GM18861 (cell line): ENCODE data around the gene SAMHD1.
A peak's percentile ranks its signal among the peaks of the same experiment; 100 is the strongest.
"Not testable (repeated sequence)": the region's sequence is repeated elsewhere in the genome, so short reads cannot be mapped to it uniquely, and the experiment has no call there.

Source experiments
- ATAC-seq: cut with Tn5 transposase; IDR thresholded peaks from one replicate; pipeline ENCODE4 v1.9.1; 2021; ENCODE audit not compliant: unreplicated experiment

Gene SAMHD1

GRCh38 chr20:36875702-36876472 lies 75.6 kb downstream of the SAMHD1 start, which contains the start of gene TLDC2:
TLDC2 (plus strand) TSS chr20:36876138; CDS start chr20:36876175, 37 bp downstream.
- no peak for ATAC-seq

DNA sequence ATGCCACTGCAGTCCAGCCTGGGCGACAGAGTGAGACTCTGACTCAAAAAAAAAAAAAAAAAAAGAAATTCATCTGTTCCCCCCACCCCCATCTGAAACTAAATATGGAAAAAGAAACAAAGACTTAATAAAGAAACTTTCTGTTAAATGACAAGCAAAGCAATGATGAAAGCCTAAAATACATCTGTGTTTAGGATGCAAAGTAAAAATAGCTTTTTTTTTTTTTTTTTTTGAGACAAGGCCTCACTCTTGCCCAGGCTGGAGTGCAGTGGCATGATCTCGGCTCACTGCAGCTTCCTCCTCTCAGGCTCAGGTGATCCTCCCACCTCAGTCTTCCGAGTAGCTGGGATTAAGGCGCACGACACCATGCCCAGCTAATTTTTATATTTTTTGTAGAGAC lies 76.4 kb downstream of the SAMHD1 start:
- not testable (repeated sequence) for ATAC-seq

DNA sequence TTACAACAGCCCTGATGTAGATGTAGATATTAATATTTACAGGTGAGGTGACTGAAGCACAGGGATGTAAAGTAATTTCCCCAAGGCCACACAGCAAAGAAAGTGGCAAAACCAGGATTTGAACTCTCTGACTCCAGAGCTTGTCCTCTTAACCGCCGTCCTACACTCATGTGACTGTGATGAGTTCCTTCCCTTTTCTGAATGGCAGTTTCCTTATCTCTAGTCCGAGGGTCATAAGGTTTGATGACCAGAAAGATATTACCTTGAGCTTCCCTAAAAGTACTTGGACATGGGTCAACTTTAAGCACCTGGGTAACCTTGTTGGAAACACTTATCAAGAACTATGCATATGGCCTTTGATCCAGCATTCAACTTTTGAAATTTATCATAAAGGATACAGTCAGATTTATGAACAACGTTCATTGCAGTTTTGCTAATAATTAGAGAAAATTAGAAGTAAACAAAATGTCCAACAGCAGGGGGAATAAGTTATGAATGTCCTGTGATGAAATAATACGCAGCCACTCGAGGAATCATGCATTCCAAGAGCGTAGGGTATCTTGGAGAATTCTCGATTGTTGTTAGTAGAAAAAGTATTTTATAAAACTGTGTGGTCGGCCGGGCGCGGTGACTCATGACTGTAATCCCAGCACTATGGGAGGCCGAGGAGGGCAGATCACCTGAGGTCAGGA lies 77.9 kb downstream of the SAMHD1 start:
- no peak for ATAC-seq

GRCh38 chr20:36872852-36873251 lies 78.7 kb downstream of the SAMHD1 start:
- ATAC-seq = no peak

DNA sequence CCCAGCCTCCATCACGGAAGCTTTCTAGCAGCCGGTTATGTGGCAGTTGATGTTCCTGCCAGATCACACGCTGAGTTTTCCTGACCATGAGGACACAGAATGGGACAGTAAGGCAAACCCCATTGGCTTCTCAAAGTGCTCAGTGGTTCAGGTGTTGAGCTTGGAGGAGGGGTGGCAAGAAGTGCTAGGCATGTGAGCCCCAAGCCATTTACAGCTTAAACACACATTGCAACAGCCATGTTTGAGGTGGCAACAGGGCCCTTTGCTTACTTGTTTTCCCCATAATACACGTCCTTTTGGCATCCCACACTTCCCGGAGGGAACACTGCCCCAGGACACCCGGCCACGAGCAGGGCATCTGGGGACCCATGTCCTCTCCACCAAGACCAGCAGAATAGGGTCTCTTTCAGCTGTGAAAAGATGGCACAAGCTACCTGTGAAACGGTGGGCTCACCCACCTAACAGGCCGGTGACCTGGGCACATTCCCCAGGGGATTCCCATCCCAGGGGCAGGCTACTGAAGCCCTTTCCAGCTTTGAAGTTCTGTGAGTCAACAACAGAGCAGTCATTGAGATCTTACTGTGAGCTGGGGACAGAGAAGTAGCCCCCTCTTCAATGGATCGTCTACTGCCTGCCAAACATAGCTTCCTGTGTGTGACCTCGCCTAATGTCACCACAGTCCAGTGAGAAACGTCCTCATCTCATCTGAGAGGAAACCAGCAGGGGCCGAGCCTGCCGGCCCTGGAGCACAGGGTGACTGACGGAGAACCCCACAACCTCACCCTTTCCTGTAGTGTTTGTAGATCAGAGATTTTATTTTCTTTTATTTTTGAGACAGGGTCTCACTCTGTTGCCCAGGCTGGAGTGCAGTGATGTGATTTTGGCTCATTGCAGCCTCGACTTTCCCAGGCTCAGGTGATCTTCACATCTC lies 79.6 kb downstream of the SAMHD1 start:
- ATAC-seq = no peak

- ATAC-seq = no peak
Measured at GRCh38 chr20:36866681-36867495, 84.6 kb downstream of the SAMHD1 start.

- no peak for ATAC-seq
Measured at GRCh38 chr20:36866164-36866563, 85.3 kb downstream of the SAMHD1 start.

DNA sequence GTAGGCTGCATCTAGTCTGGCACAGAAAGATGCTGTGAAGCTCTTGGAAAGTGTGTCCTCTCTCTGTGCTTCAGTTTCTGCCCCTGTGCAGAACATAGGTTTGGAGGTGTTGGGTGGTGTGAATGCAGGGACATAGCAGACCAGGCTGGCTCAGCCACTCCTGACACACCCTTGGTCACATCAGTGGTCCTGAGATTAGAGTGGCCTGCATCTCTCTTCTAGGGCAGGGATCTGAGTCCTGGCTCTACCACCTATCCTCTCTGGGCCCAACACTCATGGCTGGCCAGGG lies 85.7 kb downstream of the SAMHD1 start:
- no peak for ATAC-seq

- no peak for ATAC-seq
Measured at GRCh38 chr20:36865076-36865860, 86.2 kb downstream of the SAMHD1 start.

DNA sequence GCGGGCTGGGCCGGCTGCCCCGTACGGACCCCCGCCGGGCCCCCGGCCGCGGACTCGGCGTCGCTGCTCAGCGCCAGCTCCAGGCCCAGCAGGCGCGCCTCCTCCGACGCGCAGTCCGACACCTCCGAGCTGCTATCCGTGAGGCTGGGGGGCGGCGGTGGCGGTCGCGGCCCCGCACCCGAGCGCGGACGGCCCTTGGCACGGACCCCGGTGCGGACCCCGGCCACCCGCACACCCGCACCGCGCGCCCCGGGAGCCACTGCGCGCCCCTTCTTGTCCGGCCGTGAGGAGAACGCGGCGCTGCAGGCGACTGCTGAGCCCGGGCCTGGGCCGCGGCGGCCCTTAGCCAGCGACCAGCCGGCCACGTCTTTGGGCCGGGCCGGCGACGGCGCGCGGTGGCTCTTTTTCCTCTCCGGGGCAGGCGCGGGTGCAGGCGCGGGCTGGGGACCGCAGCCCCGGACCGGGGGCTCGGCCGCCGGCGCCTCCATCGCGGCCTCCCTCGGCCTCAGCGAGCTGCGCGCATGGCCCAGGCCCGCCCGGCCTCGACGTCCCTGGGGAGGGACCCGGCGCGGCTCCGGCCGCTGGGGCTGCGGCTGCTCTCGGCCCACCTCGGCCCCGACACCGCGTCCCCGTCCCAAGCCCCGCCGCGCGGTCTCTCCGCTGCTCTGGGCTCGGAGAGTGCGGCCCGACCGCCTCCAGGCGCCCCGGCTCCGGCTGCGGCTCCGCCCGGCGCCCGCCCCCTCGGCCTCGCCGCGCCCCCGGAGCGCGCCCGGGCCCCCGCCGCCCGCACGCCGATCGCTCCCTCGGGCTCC lies 88.4 kb downstream of the SAMHD1 start:
- ATAC-seq = peak; percentile 30

GRCh38 chr20:36861875-36862801 lies 89.4 kb downstream of the SAMHD1 start:
- ATAC-seq = no peak

DNA sequence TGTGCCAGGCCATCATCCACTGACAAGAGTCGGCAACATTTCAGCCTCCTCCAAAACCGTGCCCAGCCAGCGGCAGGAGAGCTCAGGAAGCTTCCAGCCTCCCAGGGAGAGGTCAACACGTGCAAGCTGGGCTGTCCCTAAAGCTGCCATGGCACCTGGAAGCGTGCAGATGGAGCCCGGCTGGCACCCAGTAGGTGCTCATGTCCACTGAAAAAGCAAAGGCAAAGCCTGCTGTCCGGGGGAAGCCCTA lies 90.0 kb downstream of the SAMHD1 start:
- ATAC-seq = no peak

DNA sequence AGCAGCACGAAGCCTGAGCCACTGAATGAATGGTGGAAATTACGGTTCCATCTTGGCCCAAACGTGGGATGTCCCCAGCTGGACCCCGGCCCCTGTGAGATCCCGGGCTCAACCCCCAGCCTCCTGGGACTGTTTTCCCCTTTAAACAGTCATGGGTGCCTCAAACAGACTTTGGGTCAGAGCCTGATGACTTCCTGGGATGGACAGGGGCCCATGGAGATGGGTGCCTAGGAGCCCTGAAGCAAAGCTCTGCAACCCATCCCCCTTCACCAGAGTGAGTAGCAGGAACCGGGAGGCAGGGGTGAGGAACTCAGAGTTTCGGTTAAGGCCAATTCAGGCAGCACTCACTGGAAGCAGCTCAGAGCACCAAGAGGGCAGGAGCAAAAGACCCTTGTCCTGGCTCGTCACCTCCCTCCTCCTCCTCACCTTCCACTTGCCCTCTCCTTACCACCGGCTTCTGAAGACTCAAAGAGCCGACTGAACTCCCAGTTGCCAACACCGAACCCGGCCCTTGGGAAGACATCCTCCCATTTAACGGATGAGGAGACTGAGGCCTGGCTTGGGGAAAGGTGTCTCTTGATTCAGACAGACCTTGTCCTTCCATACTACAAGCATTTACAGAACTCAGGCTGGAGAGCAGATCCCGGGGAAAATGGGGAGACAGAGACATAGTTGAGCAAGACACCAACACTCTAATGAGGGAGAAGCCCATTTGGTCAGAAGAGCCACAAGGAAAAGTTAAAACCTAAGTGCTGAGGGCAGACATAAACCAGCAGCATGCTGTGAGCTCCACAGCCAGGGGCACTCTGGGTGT lies 90.5 kb downstream of the SAMHD1 start:
- ATAC-seq = no peak

GRCh38 chr20:36860339-36860738 lies 91.2 kb downstream of the SAMHD1 start:
- no peak for ATAC-seq

DNA sequence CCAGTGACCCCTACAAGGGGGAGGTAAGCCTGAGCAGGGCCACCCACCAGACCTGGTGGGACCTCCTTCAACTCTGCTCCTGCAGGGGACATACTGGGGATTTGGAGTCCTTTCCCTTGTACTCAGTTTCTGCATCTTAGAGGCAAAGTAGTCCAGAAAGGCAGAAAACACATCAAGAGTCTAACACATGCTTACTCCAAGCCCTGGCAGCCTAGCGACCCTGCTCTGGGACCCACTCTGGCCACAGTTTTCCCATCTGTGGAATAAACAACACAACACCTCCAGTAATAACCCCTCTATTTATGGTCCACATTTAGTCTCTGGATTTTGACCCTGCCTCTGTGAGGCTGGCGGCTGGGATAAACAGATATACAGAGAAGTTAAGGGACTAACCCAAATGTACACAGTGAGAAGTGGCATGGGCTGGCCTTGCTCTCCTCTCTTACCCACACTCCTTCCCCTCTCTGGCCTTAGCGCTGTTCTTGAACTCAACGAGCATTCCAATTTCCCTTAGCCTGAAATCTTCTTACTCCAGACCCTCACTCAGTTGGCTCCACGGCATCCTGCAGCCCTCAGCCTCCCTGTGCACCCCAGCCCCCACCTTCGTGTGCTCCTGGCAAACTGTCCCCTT lies 91.7 kb downstream of the SAMHD1 start:
- ATAC-seq = no peak

DNA sequence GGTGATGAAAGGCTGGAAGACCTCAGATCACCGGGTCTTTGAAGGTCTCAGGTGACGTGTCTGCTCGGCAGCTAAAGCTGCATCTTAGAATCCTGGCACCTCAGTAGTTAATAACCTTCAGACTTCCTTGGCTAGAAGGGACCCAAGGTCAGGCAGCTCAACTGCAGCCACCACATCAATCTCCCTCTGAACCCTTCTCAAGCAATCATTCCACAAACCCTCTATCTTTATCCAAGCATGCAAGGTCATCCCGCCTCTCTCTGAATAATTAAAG lies 92.3 kb downstream of the SAMHD1 start:
- no peak for ATAC-seq
